WTC11 (cell line): ENCODE measurements around the gene UGT1A9.

Source experiments
- CTCF ChIP-seq: fragments of 200-600 bp; IDR thresholded peaks from 2 replicates; pipeline ENCODE4 v1.8.0; 2022; ENCODE audit warnings: antibody characterized with exemption
- FOXP1 ChIP-seq: sonication (generic); formaldehyde crosslinking; IDR thresholded peaks from 2 replicates; pipeline ENCODE4 v1.8.0; 2022; ENCODE audit warnings: missing genetic modification reagents, mild to moderate bottlenecking, moderate library complexity, borderline replicate concordance
- JUN ChIP-seq: sonication (generic); formaldehyde crosslinking; IDR thresholded peaks from 2 replicates; pipeline ENCODE4 v1.8.0; 2023; ENCODE audit warnings: mild to moderate bottlenecking, missing genetic modification reagents
- PREB ChIP-seq: sonication (generic); formaldehyde crosslinking; IDR thresholded peaks from 2 replicates; pipeline ENCODE4 v1.8.1; 2022; ENCODE audit warnings: mild to moderate bottlenecking, missing genetic modification reagents, moderate library complexity, borderline replicate concordance
- TEAD1 ChIP-seq: sonication (generic); formaldehyde crosslinking; IDR thresholded peaks from 2 replicates; pipeline ENCODE4 v1.8.0; 2022; ENCODE audit warnings: mild to moderate bottlenecking, missing genetic modification reagents
- USF2 ChIP-seq: sonication (generic); formaldehyde crosslinking; IDR thresholded peaks from 2 replicates; pipeline ENCODE4 v1.8.1; 2023; ENCODE audit warnings: mild to moderate bottlenecking, missing genetic modification reagents, moderate library complexity

- TF ChIP-seq USF2 (CRISPR knock-in tag) (no peak), PREB (CRISPR knock-in tag) (no peak), TEAD1 (no peak), JUN (no peak), CTCF (no peak), FOXP1 (no peak)
Observed at GRCh38 chr2:233772583-233772982, 100.9 kb downstream of the UGT1A9 start.
